Smooth muscle cell of the brain vasculature (primary cell): ENCODE data around the gene JUND.

Experiments used
- DNase-seq: peaks from one replicate; pipeline ENCODE4 v3.0.0-alpha.2; 2012; ENCODE audit warnings: low read depth, low spot score

JUND gene

DNA sequence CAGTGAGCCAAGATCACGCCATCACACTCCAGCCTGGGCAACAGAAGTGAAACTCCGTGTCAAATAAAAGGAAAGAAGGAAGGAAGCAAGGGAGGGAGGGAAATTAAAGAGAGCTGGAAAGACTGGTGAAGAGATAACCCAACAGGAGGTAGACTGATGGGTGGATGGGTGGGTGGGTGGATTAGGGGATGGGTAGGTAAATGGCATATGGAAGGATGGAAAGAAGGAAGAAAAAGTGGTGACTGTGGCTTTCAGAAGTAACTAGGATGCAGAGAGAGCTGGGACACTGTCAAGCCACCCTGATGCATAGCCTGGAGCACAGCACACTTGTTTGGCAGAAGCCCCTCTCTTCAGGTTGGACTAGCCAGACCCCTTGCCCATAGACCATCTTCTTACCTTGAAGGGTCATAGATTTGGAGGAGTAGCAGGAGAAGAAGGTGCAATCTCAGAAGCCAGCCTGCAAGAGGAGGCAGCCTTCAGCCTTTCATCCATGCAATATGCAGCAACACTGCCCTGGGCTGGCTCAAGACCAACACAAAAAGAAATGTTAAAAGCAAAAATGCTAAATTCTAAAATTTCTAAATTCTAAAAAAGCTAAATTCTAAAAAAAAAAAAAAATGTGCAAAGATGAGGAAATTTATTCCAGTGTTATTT, 12.2 kb downstream of the JUND start:
- DNase-seq = no peak

DNA sequence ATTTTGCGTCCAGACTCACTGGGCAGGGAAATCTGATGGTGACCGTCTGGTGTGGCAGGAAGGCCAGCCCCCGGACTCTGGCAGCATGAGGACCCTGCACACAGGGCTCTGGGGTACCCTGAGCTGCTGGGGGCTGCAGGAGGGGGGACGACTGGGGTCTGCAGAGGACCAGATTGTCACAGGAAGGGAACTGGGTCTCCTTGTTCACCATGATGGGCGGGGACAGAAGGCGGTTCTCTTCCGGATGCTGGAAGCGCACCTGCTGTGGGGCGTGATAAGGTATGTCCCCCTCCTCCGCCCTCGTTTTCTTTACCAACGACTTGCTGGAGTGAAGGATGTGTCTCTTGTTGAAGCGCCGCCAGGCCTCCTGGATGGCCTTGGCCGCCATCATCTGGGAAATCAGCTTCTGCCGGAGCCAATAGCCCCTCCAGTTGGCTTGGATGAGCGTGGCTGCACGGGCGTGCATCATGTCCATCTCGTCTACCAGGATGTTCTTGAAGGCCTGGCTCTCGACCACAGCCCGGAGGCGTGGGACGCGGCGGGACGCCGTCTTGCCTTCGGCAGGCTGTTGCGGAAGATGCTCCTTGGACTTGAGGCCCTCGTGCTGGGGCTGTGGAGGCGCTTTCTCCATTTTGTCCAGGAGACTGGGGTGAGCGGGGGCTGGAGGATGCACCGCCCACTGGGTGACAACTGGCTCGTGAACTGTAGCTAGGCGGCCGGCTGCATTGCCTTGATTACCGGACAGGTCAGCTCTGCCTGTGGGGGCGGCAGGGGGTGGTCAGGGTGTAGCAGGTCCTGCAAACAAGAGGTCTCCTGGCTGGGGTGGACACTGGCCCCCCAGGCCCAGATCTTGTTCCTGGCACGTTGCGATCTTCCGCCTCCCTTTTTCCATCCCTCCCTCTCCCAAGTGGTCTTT, 14.4 kb downstream of the JUND start:
- no peak for DNase-seq

DNA sequence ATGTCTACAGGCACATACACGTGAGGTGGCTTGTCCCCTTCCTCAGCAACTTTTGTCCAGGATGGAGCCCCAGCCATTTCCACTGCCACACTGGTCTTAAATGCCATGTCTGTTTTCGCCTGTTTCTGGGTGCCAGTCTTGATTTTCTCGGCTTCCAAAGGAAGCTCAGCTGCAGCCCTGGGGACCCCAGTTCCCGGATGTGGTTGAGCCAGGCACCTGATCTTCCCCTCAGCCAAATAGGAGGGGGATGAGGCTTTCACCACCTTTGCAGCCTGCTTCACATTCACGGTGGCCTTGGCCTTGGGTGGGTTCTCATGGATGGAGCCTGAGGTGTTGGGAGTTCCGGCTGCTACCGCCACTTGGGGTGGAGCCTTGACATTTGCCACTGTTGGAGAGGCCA, 15.8 kb downstream of the JUND start:
- no peak for DNase-seq

GRCh38 chr19:18264971-18265540, 16.4 kb downstream of the JUND start:
- DNase-seq = no peak

DNA sequence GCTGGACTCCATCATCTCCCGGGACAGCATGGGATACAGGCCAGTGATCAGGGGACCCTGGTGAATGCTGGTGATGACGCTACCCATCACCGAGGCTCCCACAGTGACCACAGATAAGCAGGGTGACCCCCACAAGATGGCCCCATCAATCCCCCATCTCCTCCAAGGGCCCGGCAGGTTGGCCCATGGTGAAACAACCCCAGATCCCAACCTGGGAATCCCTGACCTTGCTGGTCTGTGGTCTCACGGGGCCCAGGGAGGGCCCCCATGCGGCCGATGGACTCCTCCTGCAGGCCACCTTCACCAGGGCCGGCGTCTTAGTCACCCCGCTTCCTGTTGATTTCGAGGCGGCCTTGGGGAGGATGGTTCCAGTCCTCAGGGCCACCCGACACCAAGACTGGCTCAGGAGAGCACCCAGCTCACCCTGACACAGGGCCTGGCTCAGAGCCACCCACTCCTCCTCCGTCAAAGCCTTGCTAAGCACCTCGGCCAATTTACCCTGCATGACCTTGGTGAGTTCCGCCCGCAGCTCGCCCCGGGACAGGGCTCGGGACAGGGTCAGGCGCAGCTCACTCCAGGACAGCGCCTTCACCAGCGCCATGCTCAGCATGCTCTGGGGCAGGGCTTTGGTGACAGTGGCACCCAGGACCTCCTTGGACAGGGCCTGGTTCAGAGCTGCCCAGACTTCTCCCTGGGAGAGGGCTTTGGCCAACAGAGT, 17.1 kb downstream of the JUND start:
- DNase-seq = no peak

DNA sequence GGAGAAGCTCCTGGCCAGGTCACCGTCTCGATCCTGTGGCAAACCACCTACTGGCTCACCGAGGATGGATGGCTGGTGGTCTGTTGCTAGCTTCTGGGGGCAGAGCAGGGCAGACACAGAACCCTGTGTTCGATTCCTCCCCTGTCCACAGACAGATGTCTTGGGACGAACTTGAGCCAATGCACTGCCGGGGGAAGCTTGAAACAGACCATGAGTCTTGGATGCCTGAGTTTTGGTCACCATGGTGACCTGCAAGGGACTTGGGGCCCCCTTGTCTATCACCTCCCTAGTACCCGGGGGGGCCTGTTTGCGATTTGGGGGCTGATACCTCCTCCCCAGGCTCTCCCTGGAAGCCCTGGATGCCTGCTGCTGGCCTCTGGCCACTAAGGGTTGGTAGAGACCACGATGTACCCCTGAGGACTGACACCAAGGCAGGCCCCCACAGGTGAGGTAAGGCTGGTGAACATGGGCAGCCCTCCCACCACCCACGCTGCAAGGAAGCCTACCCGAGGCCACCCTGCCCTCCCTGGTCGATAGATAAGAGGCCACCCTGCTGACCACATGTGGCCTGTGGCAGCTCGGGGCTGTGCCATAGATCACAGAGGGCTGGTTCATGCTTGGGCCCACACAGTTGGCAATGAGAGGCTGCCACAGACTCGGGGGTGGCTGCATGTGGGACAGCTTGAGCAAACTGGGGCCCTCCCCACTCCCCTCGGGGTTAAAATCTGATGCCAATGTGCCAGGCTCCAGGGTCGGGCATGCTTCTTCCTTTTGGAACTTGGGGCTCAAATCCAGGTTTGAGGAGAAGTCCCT, 17.9 kb downstream of the JUND start:
- DNase-seq = no peak

DNA sequence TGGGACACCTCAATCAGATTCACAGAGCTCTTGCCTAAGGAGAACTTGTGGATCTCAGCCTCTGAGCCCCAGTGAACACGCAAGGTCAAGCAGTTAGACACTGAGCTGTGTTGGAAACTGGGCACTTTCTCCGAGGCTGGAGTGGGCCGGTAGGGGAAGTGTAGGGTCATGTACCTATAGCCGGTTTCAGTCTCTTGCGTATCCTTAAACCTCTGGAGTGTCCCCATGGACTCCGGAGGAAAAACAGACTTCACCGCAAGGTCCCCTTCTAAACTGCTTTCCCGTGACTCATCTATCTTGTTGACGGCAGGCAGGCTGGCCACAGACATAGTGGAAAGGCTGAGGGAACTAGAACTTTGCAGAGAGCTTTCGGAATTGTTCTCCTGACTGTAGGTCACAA, 18.5 kb downstream of the JUND start:
- no peak for DNase-seq

GRCh38 chr19:18262144-18262543, 19.3 kb downstream of the JUND start:
- DNase-seq = no peak

DNA sequence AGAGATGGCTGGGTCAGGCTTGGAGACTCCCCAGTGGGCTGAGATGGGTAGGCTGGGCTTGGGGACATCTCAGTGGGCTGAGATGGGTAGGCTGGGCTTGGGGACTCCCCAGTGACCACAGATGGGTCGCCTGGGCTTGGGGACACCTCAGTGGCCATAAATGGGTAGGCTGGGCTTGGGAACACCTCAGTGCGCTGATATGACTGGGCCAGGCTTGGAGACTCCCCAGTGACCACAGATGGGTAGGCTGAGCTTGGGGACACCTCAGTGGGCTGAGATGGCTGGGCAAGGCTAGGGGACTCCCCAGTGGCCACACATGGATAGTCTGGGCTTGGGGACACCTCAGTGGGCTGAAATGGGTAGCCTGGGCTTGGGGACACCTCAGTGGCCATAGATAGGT, 19.9 kb downstream of the JUND start:
- DNase-seq = no peak

DNA sequence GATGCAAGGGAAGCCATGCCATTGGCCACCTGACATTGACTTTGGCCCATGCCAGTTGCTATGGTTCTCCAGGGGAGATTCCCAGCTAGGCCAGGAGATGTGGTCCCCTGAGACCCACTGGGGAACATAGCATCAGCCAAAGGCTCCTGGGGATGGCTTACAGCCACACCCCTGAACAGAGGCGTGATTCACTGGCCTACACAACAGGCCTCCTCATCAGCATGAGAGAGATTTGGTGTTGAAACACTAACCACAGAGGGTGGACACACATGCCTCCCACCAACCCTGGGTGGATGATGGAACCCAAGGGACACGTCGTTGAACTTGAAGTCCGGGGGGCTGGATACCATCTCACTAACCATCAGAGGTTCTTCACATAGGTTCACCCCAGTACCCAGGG, 21.5 kb downstream of the JUND start:
- no peak for DNase-seq

- DNase-seq = no peak
Observed at GRCh38 chr19:18257503-18258470, 23.6 kb downstream of the JUND start.

GRCh38 chr19:18254546-18255503, 26.6 kb downstream of the JUND start:
- DNase-seq = no peak

DNA sequence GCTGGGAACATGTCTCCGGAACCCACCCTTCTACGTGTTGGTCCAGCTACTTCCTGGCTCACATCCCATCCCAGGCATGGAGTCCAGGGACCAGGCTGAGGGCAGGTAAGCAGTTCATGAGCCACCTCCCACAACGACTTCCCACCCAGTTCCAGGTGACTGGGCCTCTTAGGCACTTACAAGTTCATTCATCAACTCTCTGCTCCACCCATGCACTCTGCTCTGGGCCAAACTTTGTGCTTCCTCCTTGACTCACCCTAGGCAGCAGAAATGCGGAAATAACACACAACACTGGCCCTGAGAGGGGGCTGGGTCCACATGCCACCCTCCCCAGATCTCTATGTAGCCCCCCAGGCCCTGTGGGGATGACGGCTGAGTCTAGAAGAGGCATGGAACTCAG, 27.7 kb downstream of the JUND start:
- no peak for DNase-seq

DNA sequence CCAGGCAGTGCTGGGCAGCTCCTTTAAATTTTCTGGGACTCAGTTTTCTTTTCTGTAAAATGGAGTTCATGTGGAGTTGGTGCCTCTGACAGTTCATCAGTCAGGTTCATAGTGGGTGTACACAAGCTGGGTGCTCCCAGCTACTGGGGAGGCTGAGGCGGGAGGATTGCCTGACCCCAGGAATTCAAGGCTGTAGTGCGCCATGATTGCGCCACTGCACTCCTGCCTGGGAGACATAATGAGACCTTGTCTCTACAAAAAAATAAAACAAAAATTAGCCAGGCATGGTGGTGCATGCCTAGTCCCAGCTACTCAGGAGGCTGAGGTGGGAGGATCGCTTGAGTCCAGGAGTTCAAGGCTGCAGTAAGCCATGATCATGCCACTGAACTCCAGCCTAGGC, 28.3 kb downstream of the JUND start:
- no peak for DNase-seq

GRCh38 chr19:18252370-18252717, 29.1 kb downstream of the JUND start:
- no peak for DNase-seq

- DNase-seq = peak; percentile 26
Observed at GRCh38 chr19:18251587-18252369, 29.6 kb downstream of the JUND start.

GRCh38 chr19:18249834-18250233, 31.6 kb downstream of the JUND start:
- no peak for DNase-seq

DNA sequence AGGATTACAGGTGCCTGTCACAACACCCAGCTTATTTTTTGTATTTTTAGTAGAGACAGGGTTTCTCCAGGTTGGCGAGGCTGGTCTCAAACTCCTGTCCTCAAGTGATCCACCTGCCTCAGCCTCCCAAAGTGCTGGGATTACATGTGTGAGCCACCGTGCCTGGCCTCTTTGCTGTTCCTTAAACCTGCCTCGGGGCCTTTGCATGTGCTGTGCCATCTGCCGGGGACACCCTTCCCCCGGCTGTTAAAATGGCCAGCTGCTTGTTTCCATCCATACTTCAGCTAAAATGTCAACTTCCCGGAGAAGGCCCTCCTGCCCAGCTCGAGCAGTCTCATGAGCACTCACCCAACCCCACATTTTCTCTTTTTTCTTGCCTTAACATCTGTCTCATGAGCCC, 36.1 kb downstream of the JUND start:
- no peak for DNase-seq
